Superior temporal gyrus (tissue), 1 donor: ENCODE results near the gene SERGEF.
A peak's percentile ranks its signal among the peaks of the same experiment; 100 is the strongest.

ENCODE experiments used
- DNase-seq: peaks from one replicate; pipeline ENCODE4 v3.0.0-alpha.2; 2016; ENCODE audit errors: extremely low spot score

The SERGEF gene

DNA sequence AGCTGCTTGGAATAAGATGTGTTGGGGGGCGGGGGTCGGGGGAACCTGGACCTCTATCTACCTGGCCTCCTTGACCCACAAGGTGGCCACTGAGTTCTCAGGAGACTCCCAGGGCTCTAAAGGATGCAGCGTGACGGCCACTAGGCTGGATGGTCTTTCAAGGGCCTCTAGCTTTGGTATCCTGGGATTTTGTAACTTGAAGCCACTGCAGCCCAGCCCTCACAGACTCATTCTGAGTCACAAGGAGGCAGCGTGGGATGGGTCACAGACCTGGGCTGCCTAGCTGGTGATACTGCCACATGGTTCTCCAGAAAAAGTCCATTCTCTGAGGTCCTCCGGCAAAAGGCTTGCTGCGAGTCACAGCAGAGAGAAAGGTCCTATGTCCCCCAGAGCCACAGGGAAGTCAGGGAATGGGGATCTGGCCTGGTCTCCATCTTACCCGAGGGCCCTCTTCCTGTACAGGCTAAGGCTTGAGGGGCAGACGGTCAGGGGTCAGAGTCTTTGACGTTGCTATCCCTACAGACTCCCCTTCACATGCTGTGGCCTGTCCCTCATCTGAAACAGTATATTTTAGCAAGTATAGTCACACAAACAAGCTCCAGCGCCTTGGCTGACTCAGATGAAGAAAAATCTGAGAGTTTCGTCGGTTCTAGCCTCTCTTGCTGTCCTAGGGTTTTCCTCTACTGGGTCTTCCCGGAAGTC is 225.9 kb downstream of the SERGEF start:
- DNase-seq: no peak

- DNase-seq: no peak
Observed at GRCh38 chr11:17783878-17784277, 229.0 kb downstream of the SERGEF start.

GRCh38 chr11:17782603-17783337 is 230.1 kb downstream of the SERGEF start:
- DNase-seq: no peak

DNA sequence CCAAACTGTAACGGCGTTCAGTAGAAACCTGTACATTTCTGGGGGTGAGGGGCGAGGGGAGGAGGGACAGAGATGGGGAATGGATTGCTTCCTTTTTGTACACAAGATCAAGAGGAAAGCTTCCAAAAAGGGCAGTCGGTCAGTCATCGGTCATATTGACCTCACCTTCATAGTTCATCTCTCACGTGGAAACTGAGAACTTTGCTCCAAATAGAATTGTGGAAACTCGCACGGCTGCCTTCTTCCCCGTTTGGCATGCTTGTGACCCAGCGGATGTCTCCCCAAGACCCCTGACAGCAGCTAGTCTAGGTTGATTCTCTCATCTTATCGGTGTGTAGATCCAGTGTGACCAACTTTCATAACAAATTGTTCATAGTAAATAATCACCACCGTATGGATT is 230.7 kb downstream of the SERGEF start:
- no peak for DNase-seq

GRCh38 chr11:17781626-17782025 is 231.2 kb downstream of the SERGEF start:
- DNase-seq: no peak

DNA sequence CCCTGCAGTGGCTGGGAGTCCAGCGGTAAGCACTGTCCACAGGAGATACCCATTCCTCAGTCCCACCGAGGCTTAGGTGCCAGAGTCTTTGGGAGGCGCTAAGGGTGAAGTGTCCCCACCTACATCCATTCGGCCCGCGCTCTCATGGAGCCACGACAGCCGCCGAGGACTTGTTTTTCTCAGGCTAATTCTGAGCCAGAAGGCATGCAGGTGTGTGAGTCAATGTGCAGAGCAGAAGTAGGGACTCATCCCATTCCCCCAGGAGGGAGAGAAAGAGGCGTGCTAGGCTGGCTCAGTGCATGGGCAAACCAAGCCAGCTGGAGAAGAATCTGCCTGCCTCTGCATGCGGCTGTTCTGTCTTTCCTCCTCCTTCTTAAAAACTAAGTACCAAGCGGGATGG is 231.6 kb downstream of the SERGEF start:
- peak; percentile 50 for DNase-seq

DNA sequence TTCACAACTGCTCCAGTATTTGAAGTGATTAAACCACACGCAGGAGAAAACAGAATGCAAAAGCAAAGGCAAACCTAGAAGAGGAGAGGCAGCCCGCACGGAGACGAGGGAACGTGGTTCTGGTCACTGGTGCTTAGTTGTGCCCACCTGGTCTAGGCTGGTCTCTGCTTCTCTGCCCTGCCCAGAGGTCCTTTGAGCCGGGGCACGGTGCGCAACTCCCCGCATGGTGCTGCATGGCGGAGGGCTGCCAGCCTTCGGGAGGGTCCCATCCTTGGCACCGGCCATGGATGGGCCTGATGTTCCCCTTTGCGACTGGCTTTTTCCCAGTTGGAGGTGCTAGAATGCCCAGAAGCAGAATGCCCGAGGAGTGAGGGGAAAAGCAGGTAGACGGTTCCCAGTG is 232.2 kb downstream of the SERGEF start:
- DNase-seq: no peak

DNA sequence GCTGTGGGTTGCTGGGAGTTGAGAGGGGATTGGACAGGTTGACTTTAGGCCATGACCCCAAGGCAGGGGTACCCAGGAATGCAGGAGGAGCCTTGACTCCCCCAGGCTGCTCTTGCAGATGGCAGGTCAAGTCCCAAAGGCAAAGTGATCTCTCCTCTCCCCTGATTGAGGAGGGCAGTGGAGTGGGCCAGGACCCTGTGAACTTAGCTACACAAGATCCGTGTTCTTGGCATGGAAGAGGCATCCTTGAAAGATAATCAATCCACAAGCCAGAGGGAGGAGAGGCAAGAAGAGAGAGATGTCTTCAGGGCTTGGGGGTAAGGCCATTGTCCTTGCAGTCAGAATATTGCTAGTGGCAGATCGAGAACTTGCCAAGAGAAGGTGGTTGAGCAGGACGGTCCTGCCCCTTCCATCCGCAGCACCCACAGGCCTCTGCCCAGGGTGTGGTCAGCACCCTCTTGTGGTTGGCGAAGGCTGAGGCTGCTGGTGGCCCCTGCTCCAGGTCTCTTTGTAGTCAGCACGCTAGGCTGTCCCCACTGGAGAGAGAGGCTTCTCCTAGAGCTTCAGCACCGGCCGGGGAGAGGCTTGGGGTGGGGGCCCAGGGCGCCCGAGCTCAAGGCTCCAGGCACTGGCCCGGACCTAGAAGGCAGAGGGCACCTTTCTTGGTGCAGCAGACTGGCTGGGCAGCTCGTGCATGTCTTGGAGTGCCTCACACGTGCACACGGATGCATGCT is 232.8 kb downstream of the SERGEF start:
- DNase-seq: no peak

GRCh38 chr11:17778956-17779860 is 233.6 kb downstream of the SERGEF start:
- no peak for DNase-seq

DNA sequence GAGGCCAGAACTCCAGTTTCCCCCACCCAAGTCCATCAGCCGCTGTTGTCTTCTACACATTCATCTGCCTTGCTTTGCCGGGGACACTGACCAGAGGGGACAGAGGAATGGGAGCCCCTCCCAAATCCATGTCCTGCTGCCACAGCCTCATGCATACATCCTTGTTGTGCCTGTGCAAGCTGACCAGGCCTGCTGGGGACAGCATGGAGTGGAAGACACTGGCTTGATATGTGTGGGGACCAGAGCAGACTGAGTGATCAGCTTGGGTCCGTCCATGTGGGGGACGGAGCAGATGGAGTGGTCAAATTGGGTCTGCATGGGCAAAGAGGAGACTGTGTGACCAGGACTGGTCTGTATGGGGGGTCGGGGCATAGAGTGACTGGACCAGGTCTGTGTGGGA is 234.5 kb downstream of the SERGEF start:
- no peak for DNase-seq

GRCh38 chr11:17777738-17778091 is 235.1 kb downstream of the SERGEF start:
- DNase-seq: no peak

DNA sequence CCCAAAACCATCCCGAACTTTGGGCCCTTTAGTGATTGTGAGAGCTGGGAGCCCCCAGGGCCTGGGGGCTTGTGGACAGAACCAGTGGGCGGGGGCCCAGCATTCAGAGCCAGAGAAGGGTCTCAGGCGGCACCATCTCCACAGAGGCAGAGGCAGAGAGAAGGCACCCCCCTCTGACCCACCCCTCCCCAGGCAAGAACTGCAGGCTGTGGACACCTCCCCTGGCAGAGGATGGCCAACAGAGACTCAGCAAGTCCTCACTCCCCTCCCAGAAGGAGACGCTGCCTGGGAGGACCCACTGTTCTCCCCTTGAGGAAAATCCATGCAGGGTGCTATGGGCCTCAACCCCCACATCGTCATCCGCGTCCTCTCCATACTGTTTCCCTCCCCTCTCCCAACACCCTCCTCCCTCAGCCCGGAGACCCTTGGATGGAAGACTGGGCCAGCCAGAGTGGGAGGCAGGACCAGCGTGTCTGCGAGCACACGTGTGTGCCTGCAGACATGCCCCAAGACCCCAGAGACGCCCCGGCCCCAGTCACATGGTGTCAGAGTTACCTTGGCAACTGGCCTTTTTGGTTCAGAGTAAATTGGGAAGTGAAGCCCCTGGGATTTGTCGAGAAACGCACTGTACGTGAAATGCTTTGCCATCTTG is 235.6 kb downstream of the SERGEF start:
- DNase-seq: no peak

DNA sequence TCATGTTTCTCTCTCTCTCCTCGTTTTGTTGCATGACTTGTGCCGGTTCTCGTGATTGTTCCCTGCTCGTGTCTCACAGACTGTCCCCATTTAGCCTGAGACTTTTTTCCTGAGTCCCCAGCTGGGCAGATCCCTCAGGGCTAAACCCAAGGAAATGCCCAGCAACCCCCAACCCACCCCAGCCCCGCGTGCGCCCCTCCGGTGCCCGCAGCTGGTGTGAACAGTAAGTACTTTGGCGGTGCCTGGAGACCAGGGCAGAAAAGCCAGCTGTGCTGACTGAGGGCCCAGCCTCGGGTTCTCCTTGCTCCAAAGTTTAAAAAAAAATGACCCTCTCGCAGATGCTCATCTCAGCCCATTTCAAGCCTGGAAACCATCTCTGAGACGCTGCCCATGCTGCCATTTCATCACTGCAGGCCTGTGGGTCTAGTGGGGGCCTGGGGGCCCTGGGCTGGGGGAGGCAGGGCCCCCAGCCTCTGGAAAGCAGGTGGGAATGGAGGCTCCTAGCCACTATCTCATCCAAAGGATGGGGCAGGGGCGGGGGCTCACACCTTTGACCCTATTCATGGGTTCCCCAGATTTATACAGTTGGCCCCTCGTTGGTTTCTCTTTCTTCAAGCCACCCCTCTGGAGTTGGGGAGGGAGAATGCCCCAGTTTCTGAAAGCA is 236.5 kb downstream of the SERGEF start:
- no peak for DNase-seq

DNA sequence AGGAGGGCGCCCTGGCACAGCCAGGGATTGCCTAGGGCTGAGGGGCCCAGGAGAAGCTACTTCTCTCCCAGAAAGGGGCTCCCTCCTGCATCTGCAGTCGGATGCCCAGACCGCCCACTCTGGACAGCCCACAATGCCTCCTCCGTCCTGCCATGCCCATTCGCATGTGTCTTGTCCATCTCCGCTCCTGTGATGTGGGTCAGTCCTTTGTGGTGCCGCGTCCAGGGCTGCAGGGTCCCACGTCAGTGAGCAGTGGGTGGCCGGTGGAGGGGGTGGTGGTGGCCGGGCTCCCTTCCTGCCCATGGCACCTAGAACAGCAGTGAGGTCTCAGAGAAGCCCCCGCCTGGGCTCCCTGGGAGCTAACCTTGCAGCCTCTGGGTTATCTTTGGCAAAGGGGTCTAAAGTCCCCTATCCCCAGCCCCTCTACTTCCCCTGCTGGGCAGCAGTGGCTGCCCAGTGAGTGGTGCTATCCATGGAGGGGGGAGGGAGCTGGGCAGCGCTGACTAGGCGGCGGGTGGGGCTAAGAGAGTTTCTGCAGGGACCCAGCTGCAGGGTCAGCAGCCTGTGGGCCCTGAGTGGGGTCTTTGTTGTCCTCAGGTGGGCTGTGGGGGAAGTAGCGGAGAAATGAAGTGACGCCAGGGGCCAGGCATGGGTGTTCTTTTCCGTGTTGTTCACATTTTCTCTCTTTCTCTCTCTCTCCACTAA is 237.2 kb downstream of the SERGEF start:
- DNase-seq: no peak

GRCh38 chr11:17775035-17775348 is 237.9 kb downstream of the SERGEF start:
- DNase-seq: no peak

- DNase-seq: no peak
Observed at GRCh38 chr11:17774232-17775034, 238.4 kb downstream of the SERGEF start.

- no peak for DNase-seq
Observed at GRCh38 chr11:17773674-17774073, 239.2 kb downstream of the SERGEF start.

- no peak for DNase-seq
Observed at GRCh38 chr11:17772704-17773600, 239.9 kb downstream of the SERGEF start.
